Osteoblast (primary cell): ENCODE measurements around the gene LHFPL2. TPM values are rescaled to one million over a fixed set of nuclear protein-coding genes. Genes with fewer than 3 reads are reported as not detected.

ENCODE experiments used
- DNase-seq: peaks from one replicate; pipeline ENCODE4 v3.0.0; 2011; ENCODE audit warnings: low spot score, mixed read lengths; ENCODE audit not compliant: insufficient read length; ENCODE audit errors: missing footprints
- H2AFZ ChIP-seq: 2 replicates; pipeline ENCODE4 v1.6.0; 2011; ENCODE audit warnings: mild to moderate bottlenecking, low read length
- H3K27ac ChIP-seq: 2 replicates; pipeline ENCODE4 v1.5.1; 2011; ENCODE audit warnings: mild to moderate bottlenecking, low read depth, low read length, moderate library complexity
- H3K27me3 ChIP-seq: 2 replicates; pipeline ENCODE4 v1.6.0; 2012; ENCODE audit warnings: mild to moderate bottlenecking, control low read depth, inconsistent platforms, low read length, moderate library complexity; ENCODE audit not compliant: insufficient read depth
- H3K36me3 ChIP-seq: 2 replicates; pipeline ENCODE4 v1.5.1; 2011; ENCODE audit warnings: mild to moderate bottlenecking, low read length, control low read depth, moderate library complexity; ENCODE audit not compliant: insufficient read depth
- H3K4me1 ChIP-seq: 2 replicates; pipeline ENCODE4 v1.5.1; 2011; ENCODE audit warnings: mild to moderate bottlenecking, low read length, control low read depth, moderate library complexity; ENCODE audit not compliant: insufficient read depth
- H3K4me2 ChIP-seq: 2 replicates; pipeline ENCODE4 v1.6.0; 2011; ENCODE audit warnings: mild to moderate bottlenecking, low read length; ENCODE audit not compliant: insufficient read depth
- H3K4me3 ChIP-seq: fragments of 200-600 bp; sonication (generic); 3 replicates; pipeline ENCODE4 v1.5.1; 2012; ENCODE audit warnings: mild to moderate bottlenecking, low read length, inconsistent platforms; ENCODE audit not compliant: insufficient read depth
- H3K79me2 ChIP-seq: 2 replicates; pipeline ENCODE4 v1.6.0; 2012; ENCODE audit warnings: mild to moderate bottlenecking, low read length, control low read depth, inconsistent platforms; ENCODE audit not compliant: insufficient read depth
- H3K9me3 ChIP-seq: 2 replicates; pipeline ENCODE4 v1.5.1; 2011; ENCODE audit warnings: low read depth, low read length, control low read depth
- H4K20me1 ChIP-seq: 2 replicates; pipeline ENCODE4 v1.6.0; 2012; ENCODE audit warnings: mild to moderate bottlenecking, low read length, control low read depth; ENCODE audit not compliant: insufficient read depth
- CTCF ChIP-seq: IDR thresholded peaks from 2 replicates; pipeline ENCODE4 v1.5.1; 2011; ENCODE audit warnings: mild to moderate bottlenecking, low read depth, low read length, moderate library complexity; ENCODE audit errors: extremely low read depth
- total RNA-seq: library from RNA; depleted of rRNA; stranded (reverse); fragments of >200 nt; gene quantifications from 2 replicates; pipeline ENCODE4 v1.2.3, GENCODE V29; 2012

LHFPL2 gene
- total RNA-seq, 1 donor = 64.4 TPM

- Histone ChIP-seq H3K36me3 (no peaks in the 10 kb centered on the region), H4K20me1 (no peaks in the 10 kb centered on the region), H3K4me1 (peaks cover 15% of the 10 kb centered on the region), H3K4me3 (no peak overlapping the region), H3K9me3 (no peaks in the 10 kb centered on the region), H3K79me2 (no peaks in the 10 kb centered on the region), H2AFZ (no peak overlapping the region), H3K27ac (no peak overlapping the region), H3K4me2 (no peak overlapping the region), H3K27me3 (no peaks in the 10 kb centered on the region)
- no peak for TF ChIP-seq CTCF
- no peak for DNase-seq
Observed at GRCh38 chr5:78654386-78654785, 5.8 kb upstream of the LHFPL2 start.

GRCh38 chr5:78653681-78654366 lies 5.3 kb upstream of the LHFPL2 start:
- H3K36me3 ChIP-seq = no peaks in the 10 kb centered on the region
- no peak for DNase-seq
- H3K4me1 ChIP-seq = peaks cover 18% of the 10 kb centered on the region
- H3K79me2 ChIP-seq = no peaks in the 10 kb centered on the region
- no peak overlapping the region for H3K4me3 ChIP-seq
- no peak overlapping the region for H3K27ac ChIP-seq
- H3K9me3 ChIP-seq = no peaks in the 10 kb centered on the region
- no peaks in the 10 kb centered on the region for H3K27me3 ChIP-seq
- TF ChIP-seq CTCF = no peak
- no peaks in the 10 kb centered on the region for H4K20me1 ChIP-seq
- peak overlapping the region; percentile 31 for H2AFZ ChIP-seq
- H3K4me2 ChIP-seq = no peak overlapping the region

GRCh38 chr5:78653031-78653430 lies 4.5 kb upstream of the LHFPL2 start:
- peak; percentile 66 for DNase-seq
- Histone ChIP-seq H3K27me3 (no peaks in the 10 kb centered on the region), H3K36me3 (no peaks in the 10 kb centered on the region), H3K79me2 (no peaks in the 10 kb centered on the region), H3K4me1 (peaks cover 18% of the 10 kb centered on the region), H4K20me1 (no peaks in the 10 kb centered on the region), H3K4me3 (no peak overlapping the region), H3K9me3 (no peaks in the 10 kb centered on the region), H3K27ac (no peak overlapping the region), H3K4me2 (no peak overlapping the region), H2AFZ (no peak overlapping the region)
- TF ChIP-seq CTCF = no peak

GRCh38 chr5:78651468-78651867 lies 2.9 kb upstream of the LHFPL2 start:
- no peak overlapping the region for H2AFZ ChIP-seq
- no peaks in the 10 kb centered on the region for H4K20me1 ChIP-seq
- H3K27ac ChIP-seq = no peak overlapping the region
- no peak for DNase-seq
- H3K36me3 ChIP-seq = no peaks in the 10 kb centered on the region
- H3K4me1 ChIP-seq = peaks cover 30% of the 10 kb centered on the region
- no peaks in the 10 kb centered on the region for H3K27me3 ChIP-seq
- no peak overlapping the region for H3K4me3 ChIP-seq
- H3K4me2 ChIP-seq = no peak overlapping the region
- peaks cover 14% of the 10 kb centered on the region for H3K79me2 ChIP-seq
- no peak for TF ChIP-seq CTCF
- no peaks in the 10 kb centered on the region for H3K9me3 ChIP-seq
